IMR-90 (cell line): ENCODE results near the gene ZNF280B. TPM values are rescaled to one million over a fixed set of nuclear protein-coding genes. Genes with fewer than 3 reads are reported as not detected.

Experiments used
- ATAC-seq: fragments of 200-7000 bp; cut with Tn5 transposase; 2 replicates; pipeline ENCODE4 v1.9.1; 2020; ENCODE audit warnings: low read depth, mild to moderate bottlenecking, moderate library complexity
- BruUV-seq: library from RNA; stranded (reverse); fragments of 400-500 nt; replicated peaks from 2 replicates; lab custom pipeline; 2021; lab: Mats Ljungman, UMichigan
- CTCF ChIA-PET: fragments of 300-600 bp; formaldehyde crosslinking; extraction: SDS; loops from one replicate; lab custom pipeline; 2021; ENCODE audit warnings: antibody characterized with exemption; lab: Yijun Ruan, JAX
- POLR2A ChIA-PET: fragments of 300-600 bp; sonication (Branson Sonifier 250); formaldehyde crosslinking; loops from one replicate; lab custom pipeline; 2022; ENCODE audit warnings: antibody characterized with exemption; ENCODE audit not compliant: unreplicated experiment; lab: Charles Lee
- DNase-seq: peaks from one replicate; pipeline ENCODE4 v3.0.0; 2013
- H2AFZ ChIP-seq: replicated peaks from 2 replicates; pipeline ENCODE3; 2013; ENCODE audit warnings: low read length, mild to moderate bottlenecking; ENCODE audit not compliant: poor library complexity
- H2AK5ac ChIP-seq: 2 replicates; pipeline ENCODE4 v1.6.1; 2013; ENCODE audit warnings: low read depth, low read length, inconsistent platforms
- H2AK9ac ChIP-seq: replicated peaks from 2 replicates; pipeline ENCODE3; 2013; ENCODE audit warnings: mild to moderate bottlenecking, low read depth, low read length, moderate library complexity; ENCODE audit not compliant: poor library complexity
- H2BK120ac ChIP-seq: 2 replicates; pipeline ENCODE4 v1.6.1; 2013; ENCODE audit warnings: low read depth, low read length, inconsistent platforms
- H2BK15ac ChIP-seq: 3 replicates; pipeline ENCODE4 v1.6.1; 2013; ENCODE audit warnings: low read depth, low read length, inconsistent platforms
- H2BK20ac ChIP-seq: 2 replicates; pipeline ENCODE4 v1.6.1; 2013; ENCODE audit warnings: low read depth, mild to moderate bottlenecking, inconsistent platforms, low read length, moderate library complexity
- H2BK5ac ChIP-seq: 2 replicates; pipeline ENCODE4 v1.6.1; 2013; ENCODE audit warnings: mild to moderate bottlenecking, low read depth, low read length, inconsistent platforms; ENCODE audit not compliant: poor library complexity, severe bottlenecking
- H3K14ac ChIP-seq: replicated peaks from 2 replicates; pipeline ENCODE4 v1.6.1; 2013; ENCODE audit warnings: low read depth, low read length, inconsistent platforms
- H3K18ac ChIP-seq: 2 replicates; pipeline ENCODE4 v1.6.1; 2013; ENCODE audit warnings: low read depth, low read length, control low read depth
- H3K23ac ChIP-seq: 2 replicates; pipeline ENCODE4 v1.6.1; 2013; ENCODE audit warnings: low read depth, low read length, inconsistent platforms
- H3K27ac ChIP-seq: 2 replicates; pipeline ENCODE4 v1.5.1; 2013; ENCODE audit warnings: mild to moderate bottlenecking, control low read depth, low read length; ENCODE audit not compliant: insufficient read depth
- H3K27me3 ChIP-seq: 2 replicates; pipeline ENCODE4 v1.6.1; 2013; ENCODE audit warnings: low read length; ENCODE audit not compliant: control insufficient read depth, insufficient read depth
- H3K36me3 ChIP-seq: 2 replicates; pipeline ENCODE4 v1.6.1; 2013; ENCODE audit warnings: low read length, mixed read lengths; ENCODE audit not compliant: control insufficient read depth, insufficient read depth
- H3K4ac ChIP-seq: 2 replicates; pipeline ENCODE4 v1.6.1; 2013; ENCODE audit warnings: low read depth, low read length, inconsistent platforms
- H3K4me1 ChIP-seq: 2 replicates; pipeline ENCODE4 v1.6.1; 2013; ENCODE audit warnings: low read length, mixed read lengths; ENCODE audit not compliant: control insufficient read depth, insufficient read depth
- H3K4me2 ChIP-seq: 2 replicates; pipeline ENCODE4 v1.6.1; 2013; ENCODE audit warnings: low read depth, mild to moderate bottlenecking, control low read depth, low read length, moderate library complexity
- H3K4me3 ChIP-seq: 2 replicates; pipeline ENCODE4 v1.5.1; 2013; ENCODE audit warnings: low read depth, mild to moderate bottlenecking, control low read depth, low read length, moderate library complexity; ENCODE audit not compliant: insufficient read depth
- H3K56ac ChIP-seq: 2 replicates; pipeline ENCODE4 v1.6.1; 2013; ENCODE audit warnings: low read length, inconsistent platforms; ENCODE audit not compliant: insufficient read depth; ENCODE audit errors: extremely low read depth
- H3K79me1 ChIP-seq, 2 experiments: 2 replicates each; pipeline ENCODE4 v1.6.1; 2013; ENCODE audit warnings: low read length in 2 of 2, inconsistent platforms in 1 of 2, low read depth in 1 of 2
- H3K9ac ChIP-seq: 2 replicates; pipeline ENCODE4 v1.6.1; 2013; ENCODE audit warnings: low read depth, low read length, control low read depth
- H3K9me1 ChIP-seq: 2 replicates; pipeline ENCODE4 v1.6.1; 2013; ENCODE audit warnings: low read length, inconsistent platforms; ENCODE audit not compliant: insufficient read depth
- H3K9me3 ChIP-seq: 2 replicates; pipeline ENCODE4 v1.6.1; 2013; ENCODE audit warnings: low read length; ENCODE audit not compliant: control insufficient read depth, insufficient read depth
- H4K20me1 ChIP-seq: 2 replicates; pipeline ENCODE4 v1.6.1; 2013; ENCODE audit warnings: low read length, inconsistent platforms; ENCODE audit not compliant: insufficient read depth
- H4K5ac ChIP-seq: 2 replicates; pipeline ENCODE4 v1.6.1; 2013; ENCODE audit warnings: mild to moderate bottlenecking, low read depth, low read length, control low read depth
- H4K8ac ChIP-seq, 2 experiments: 2 replicates each; pipeline ENCODE4 v1.6.1; 2013; ENCODE audit warnings: low read depth in 2 of 2, low read length in 2 of 2, control low read depth in 1 of 2, inconsistent platforms in 1 of 2
- H4K91ac ChIP-seq: 2 replicates; pipeline ENCODE4 v1.6.1; 2013; ENCODE audit warnings: low read depth, low read length, inconsistent platforms; ENCODE audit not compliant: insufficient read depth
- CTCF ChIP-seq: conservative IDR thresholded peaks from 2 replicates; pipeline ENCODE4 v1.5.1; 2012; ENCODE audit warnings: mild to moderate bottlenecking, low read depth, low read length, improper control_type of control experiment
- RAD21 ChIP-seq: IDR thresholded peaks from 2 replicates; pipeline ENCODE4 v1.6.1; 2012; ENCODE audit warnings: low read length, improper control_type of control experiment
- RFX5 ChIP-seq: IDR thresholded peaks from 2 replicates; pipeline ENCODE4 v1.8.0; 2012; ENCODE audit warnings: low read depth, mild to moderate bottlenecking, low read length, moderate library complexity
- SMC3 ChIP-seq: fragments of 150-350 bp; IDR thresholded peaks from 2 replicates; pipeline ENCODE4 v1.6.1; 2016; ENCODE audit warnings: low read depth, mild to moderate bottlenecking, antibody characterized with exemption, low read length, moderate library complexity
- WGBS, 2 experiments: methylation state at CpG; one replicate each; pipeline versions ENCODE4 v1.1.5 to v1.1.7; 2013; ENCODE audit warnings: missing lambda C conversion rate in 2 of 2; ENCODE audit not compliant: insufficient read length in 1 of 2; ENCODE audit errors: extremely low coverage in 2 of 2; 5-methylcytosine and 5-hydroxymethylcytosine counted together
- dilution Hi-C: fragments of 300-500 bp; cut with HindIII; formaldehyde crosslinking; loops from one replicate; pipeline ENCODE4 v1.14.3; 2018; ENCODE audit warnings: low sequenced_read_pairs; ENCODE audit not compliant: unreplicated experiment
- in situ Hi-C: fragments of 300-500 bp; cut with MboI; formaldehyde crosslinking; loops from 3 replicates; pipeline ENCODE4 v1.14.3; 2019; ENCODE audit warnings: low sequenced_read_pairs, inconsistent platforms, mixed read lengths
- intact Hi-C: fragments of 100-400 bp; cut with micrococcal nuclease; formaldehyde crosslinking; loops from 2 replicates; pipeline ENCODE4 v1.10.0; 2022
- polyA plus RNA-seq, 3 experiments: library from polyadenylated mRNA; depleted of rRNA; stranded (reverse); fragments of >200 nt; gene quantifications; 2 replicates each; pipeline ENCODE4 v1.2.3, GENCODE V29; 2012; ENCODE audit warnings: low replicate concordance in 1 of 3
- total RNA-seq: library from RNA; depleted of rRNA; stranded (reverse); fragments of >200 nt; gene quantifications from 2 replicates; pipeline ENCODE4 v1.2.3, GENCODE V29; 2012
- TF ChIP-seq, protein P1 (sequence below): fragments of 150-350 bp; IDR thresholded peaks from 2 replicates; pipeline ENCODE4 v1.6.1; 2017; ENCODE audit warnings: mild to moderate bottlenecking, antibody characterized with exemption, low read length, low read depth

The ZNF280B gene
- total and polyA plus RNA-seq, 2 of the 4 experiments (the other 2 are of a cell fraction) = 0.65 to 1.4 TPM

GRCh38 chr22:22463855-22464540, 44.5 kb downstream of the ZNF280B start:
- no TSS peak for BruUV-seq
- H3K4me2 ChIP-seq = no peak overlapping the region
- peak; percentile 57 for DNase-seq

More at GRCh38 chr22:22463855-22464540, 44.5 kb downstream of the ZNF280B start:
- Histone ChIP-seq H3K36me3 (no peaks in the 10 kb centered on the region), H2AFZ (no peak overlapping the region), H3K4ac (no peak overlapping the region), H2BK120ac (no peak overlapping the region), H2BK20ac (no peak overlapping the region), H4K91ac (no peak overlapping the region), H4K20me1 (no peaks in the 10 kb centered on the region), H3K23ac (no peak overlapping the region), H3K9ac (no peak overlapping the region), H3K27me3 (peaks cover 1% of the 10 kb centered on the region; the same call in 1 of the 2 replicates), H3K18ac (no peak overlapping the region), H3K4me1 (no peaks in the 10 kb centered on the region), H3K56ac (no peak overlapping the region), H4K8ac (no peak overlapping the region), H2AK9ac (no peak overlapping the region), H3K27ac (no peak overlapping the region), H3K4me3 (no peak overlapping the region), H2BK15ac (no peak overlapping the region), H2AK5ac (no peak overlapping the region), H3K9me1 (no peaks in the 10 kb centered on the region), H3K14ac (no peak overlapping the region), H2BK5ac (no peak overlapping the region), H3K79me1 (no peaks in the 10 kb centered on the region), H4K5ac (no peak overlapping the region), H3K9me3 (peaks cover 10% of the 10 kb centered on the region)
- TF ChIP-seq CTCF = peak; percentile 82
- TF ChIP-seq RAD21 = peak; percentile 83
- TF ChIP-seq, protein P1, sequence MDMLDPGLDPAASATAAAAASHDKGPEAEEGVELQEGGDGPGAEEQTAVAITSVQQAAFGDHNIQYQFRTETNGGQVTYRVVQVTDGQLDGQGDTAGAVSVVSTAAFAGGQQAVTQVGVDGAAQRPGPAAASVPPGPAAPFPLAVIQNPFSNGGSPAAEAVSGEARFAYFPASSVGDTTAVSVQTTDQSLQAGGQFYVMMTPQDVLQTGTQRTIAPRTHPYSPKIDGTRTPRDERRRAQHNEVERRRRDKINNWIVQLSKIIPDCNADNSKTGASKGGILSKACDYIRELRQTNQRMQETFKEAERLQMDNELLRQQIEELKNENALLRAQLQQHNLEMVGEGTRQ = no peak
- TF ChIP-seq SMC3 = peak; percentile 53
- no peak for TF ChIP-seq RFX5
- ChIA-PET POLR2A (no interaction called here), CTCF (interaction anchor here (0.6 to 2.2 kb wide), 8 partner anchors 11 to 495 kb away, joined by 3 to 9 read pairs (median 4); no protein-coding TSS in a partner anchor)
- in situ Hi-C loops = loop anchor here (10.0 kb wide), 2 partner anchors 111 to 481 kb away; no protein-coding TSS in a partner anchor
- peak; percentile 88 for ATAC-seq
- intact Hi-C loops = loop anchor here (1.0 to 10.0 kb wide), 8 partner anchors 123 to 671 kb away; no protein-coding TSS in a partner anchor
- 4% methylated on average over 5 of the region's 18 CpGs; no CpG with 5 or more reads in 1 of the 2 experiments for WGBS, 2 experiments
- dilution Hi-C loops = no loop called here
